A549 treated with CORT108297 at 1 μM for 4 hours (cell line): ENCODE results near the gene RAP1GAP2. TPM values are rescaled to one million over a fixed set of nuclear protein-coding genes. Genes with fewer than 3 reads are reported as not detected.

Experiments used
- total RNA-seq: library from RNA; stranded (reverse); fragments of 200-300 nt; extraction: Qiagen RNA extraction; gene quantifications from 5 replicates; pipeline ENCODE4 v1.2.3, GENCODE V29; 2022

The RAP1GAP2 gene
- 15.6 to 24.1 TPM (median 21.0 TPM) in 5 replicates for total RNA-seq

GRCh38 chr17:2796164-2797125 lies at the start of gene RAP1GAP2:
Gene RAP1GAP2 (plus strand): TSS chr17:2796438. CDS start chr17:2796528, 90 bp downstream.

DNA sequence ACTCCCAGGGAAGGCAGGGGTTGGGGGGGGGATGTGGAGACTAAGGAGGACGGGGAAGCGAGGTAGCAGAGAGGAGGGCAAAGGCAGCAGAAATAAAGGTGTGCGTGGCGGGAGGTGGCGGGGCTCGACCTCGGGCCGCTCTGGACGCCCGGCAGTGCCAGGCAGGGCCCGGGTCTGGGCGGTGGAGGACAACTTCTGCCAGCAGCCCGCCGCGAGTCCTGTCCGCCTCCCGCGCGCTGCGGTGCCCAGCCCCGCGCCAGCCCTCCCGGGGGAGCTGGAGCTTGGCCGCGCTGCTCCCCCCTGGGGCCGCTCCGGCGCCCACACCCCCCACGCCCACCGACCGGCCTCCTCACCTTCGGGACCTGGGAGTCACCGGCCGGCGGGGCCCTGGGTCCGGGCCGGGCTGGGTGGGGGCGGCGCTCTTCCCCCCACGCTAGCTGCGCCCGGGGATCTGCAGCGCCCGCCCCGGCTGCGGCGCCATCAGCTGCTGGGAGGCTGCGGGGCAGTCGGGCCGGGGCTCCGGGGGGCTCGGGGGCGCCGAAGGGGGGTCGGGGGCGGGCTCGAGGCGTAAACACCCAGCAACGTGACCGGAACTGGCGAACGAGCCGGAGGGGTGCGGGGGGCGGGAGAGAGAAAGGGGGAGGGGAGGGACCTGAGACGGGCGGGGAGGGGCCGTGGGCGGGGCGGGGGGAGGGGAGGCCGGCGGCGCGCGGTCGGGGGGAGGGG lies 47.0 kb upstream of the RAP1GAP2 start, which contains the start of gene CCDC92B:
Gene CCDC92B, minus strand, starts transcription at position 595 of the 726 bp plus-strand sequence. CDS start 14,507 bp downstream, outside the sequence.

DNA sequence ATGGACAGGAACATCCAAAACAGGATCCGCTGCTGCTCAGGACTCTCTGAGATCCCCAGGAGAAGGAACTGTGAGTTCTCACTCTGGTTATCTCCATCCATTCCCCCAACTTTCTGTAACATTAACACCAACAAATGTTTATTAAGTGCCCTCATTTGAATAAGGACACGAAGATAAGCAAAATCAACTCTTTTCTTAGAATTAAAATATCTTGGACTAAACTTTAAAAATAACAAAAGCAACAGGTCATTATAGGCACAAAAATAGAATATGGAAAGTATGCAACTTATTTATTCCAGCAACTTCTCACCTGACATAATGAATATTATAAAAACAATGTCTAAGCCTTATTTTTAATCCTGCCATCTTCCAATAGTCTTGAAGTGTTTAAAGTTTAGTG lies 267.3 kb downstream of the RAP1GAP2 start, which contains the start of gene OR1D5:
Gene OR1D5, minus strand, starts transcription at position 101 of the 400 bp plus-strand sequence. Its CDS starts 0 bp downstream, at position 101.

Other genes with a start within 250 kb of the RAP1GAP2 start
- 170 to 190 TPM (median 186 TPM) in 5 replicates for gene PAFAH1B1, start 202.8 kb upstream of the RAP1GAP2 start, total RNA-seq
- 80.3 to 129 TPM (median 123 TPM) in 5 replicates for gene CLUH, start 84.7 kb upstream of the RAP1GAP2 start, total RNA-seq
- 0.13 to 0.31 TPM (median 0.15 TPM) in 5 replicates for gene CCDC92B, start 46.8 kb upstream of the RAP1GAP2 start, total RNA-seq